H1 (cell line): ENCODE results near the gene CNOT6. TPM values are rescaled to one million over a fixed set of nuclear protein-coding genes. Genes with fewer than 3 reads are reported as not detected.

Experiments used
- CTCF ChIA-PET: fragments of 300-600 bp; sonication (Branson Sonifier 250); formaldehyde crosslinking; loops from one replicate; lab custom pipeline; 2021; ENCODE audit not compliant: partially characterized antibody; lab: Charles Lee
- POLR2A ChIA-PET: fragments of 300-600 bp; sonication (Branson Sonifier 250); formaldehyde crosslinking; loops from one replicate; lab custom pipeline; 2021; ENCODE audit warnings: inconsistent platforms; ENCODE audit not compliant: partially characterized antibody; lab: Charles Lee
- DNase-seq, 2 experiments: peaks; one replicate each; pipeline versions ENCODE4 v3.0.0 to v3.0.0-alpha.2; 2010 to 2022; ENCODE audit warnings: low spot score in 2 of 2, low read depth in 1 of 2, mixed read lengths in 1 of 2
- FAIRE-seq: peaks from 2 replicates; lab custom pipeline; 2011; peaks lifted over from hg19 to GRCh38; lab: Jason Lieb, UNC
- H2AFZ ChIP-seq: 2 replicates; pipeline ENCODE4 v1.8.1; 2012; ENCODE audit warnings: low read length, inconsistent platforms
- H2AK5ac ChIP-seq: 2 replicates; pipeline ENCODE4 v1.6.1; 2013; ENCODE audit warnings: low read depth, low read length
- H2BK120ac ChIP-seq: replicated peaks from 2 replicates; pipeline ENCODE3; 2013; ENCODE audit warnings: low read depth, low read length, inconsistent platforms
- H2BK12ac ChIP-seq: 2 replicates; pipeline ENCODE4 v1.6.1; 2013; ENCODE audit warnings: low read depth, low read length
- H2BK15ac ChIP-seq: 2 replicates; pipeline ENCODE4 v1.6.1; 2013; ENCODE audit warnings: low read length
- H2BK20ac ChIP-seq: 2 replicates; pipeline ENCODE4 v1.6.1; 2013; ENCODE audit warnings: low read length
- H2BK5ac ChIP-seq: 2 replicates; pipeline ENCODE4 v1.6.1; 2013; ENCODE audit warnings: low read depth, low read length
- H3K14ac ChIP-seq: 2 replicates; pipeline ENCODE4 v1.6.1; 2013; ENCODE audit warnings: inconsistent platforms; ENCODE audit not compliant: insufficient read length
- H3K18ac ChIP-seq: 2 replicates; pipeline ENCODE4 v1.6.1; 2013; ENCODE audit warnings: low read length; ENCODE audit errors: extremely low read depth
- H3K23ac ChIP-seq: 2 replicates; pipeline ENCODE4 v1.6.1; 2013; ENCODE audit warnings: inconsistent platforms; ENCODE audit not compliant: insufficient read length
- H3K23me2 ChIP-seq: 2 replicates; pipeline ENCODE4 v1.6.1; 2013; ENCODE audit warnings: low read depth, low read length
- H3K27ac ChIP-seq: 2 replicates; pipeline ENCODE4 v1.6.1; 2011; ENCODE audit warnings: low read depth, low read length, inconsistent platforms
- H3K27me3 ChIP-seq, 4 experiments: replicated peaks in 1 of 4; 1 replicate in 1 of 4; 2 replicates in 3 of 4; pipeline versions ENCODE4 v1.6.1 to v1.8.1; 2011 to 2013; ENCODE audit warnings: low read length in 3 of 4, mild to moderate bottlenecking in 3 of 4, inconsistent platforms in 2 of 4, mixed read lengths in 2 of 4, moderate library complexity in 1 of 4; ENCODE audit not compliant: control insufficient read depth in 3 of 4, insufficient read depth in 3 of 4; ENCODE audit errors: extremely low read depth in 1 of 4
- H3K36me3 ChIP-seq, 4 experiments: 2 replicates each; pipeline versions ENCODE4 v1.6.1 to v1.8.1; 2011 to 2013; ENCODE audit warnings: mild to moderate bottlenecking in 4 of 4, low read length in 3 of 4, moderate library complexity in 2 of 4, control low read depth in 1 of 4, inconsistent platforms in 1 of 4; ENCODE audit not compliant: insufficient read depth in 4 of 4, control insufficient read depth in 2 of 4
- H3K4ac ChIP-seq: replicated peaks from 2 replicates; pipeline ENCODE3; 2013; ENCODE audit warnings: low read length, low read depth, mixed read lengths, inconsistent platforms; ENCODE audit not compliant: insufficient read length
- H3K4me1 ChIP-seq, 4 experiments: replicated peaks in 1 of 4; 1 replicate in 1 of 4; 2 replicates in 3 of 4; pipeline versions ENCODE4 v1.6.1 to v1.8.1; 2011 to 2013; ENCODE audit warnings: low read length in 3 of 4, inconsistent platforms in 2 of 4, mixed read lengths in 1 of 4; ENCODE audit not compliant: insufficient read depth in 4 of 4, control insufficient read depth in 3 of 4
- H3K4me2 ChIP-seq, 2 experiments: 2 replicates each; pipeline versions ENCODE4 v1.6.1 to v1.8.1; 2011 to 2013; ENCODE audit warnings: low read depth in 2 of 2, low read length in 2 of 2, control low read depth in 1 of 2, inconsistent platforms in 1 of 2, mild to moderate bottlenecking in 1 of 2; ENCODE audit not compliant: insufficient read depth in 1 of 2
- H3K4me3 ChIP-seq, 4 experiments: fragments of 200-600, 300-600 bp in 1 of 4; sonication (generic), shearing (Covaris generic), sonication (Bioruptor Twin) in 1 of 4; 2 replicates each; pipeline versions ENCODE4 v1.5.1 to v1.8.1; 2011 to 2016; ENCODE audit warnings: low read length in 4 of 4, low read depth in 3 of 4, control low read depth in 2 of 4, inconsistent platforms in 2 of 4, mild to moderate bottlenecking in 2 of 4, mixed read lengths in 1 of 4, moderate library complexity in 1 of 4; ENCODE audit not compliant: insufficient read depth in 2 of 4; ENCODE audit errors: extremely low read depth in 1 of 4
- H3K56ac ChIP-seq: replicated peaks from 2 replicates; pipeline ENCODE3; 2013; ENCODE audit warnings: low read depth, mild to moderate bottlenecking, mixed read lengths, low read length, inconsistent platforms; ENCODE audit not compliant: insufficient read length
- H3K79me1 ChIP-seq: 2 replicates; pipeline ENCODE4 v1.6.1; 2013; ENCODE audit warnings: low read depth, low read length, control low read depth
- H3K79me2 ChIP-seq, 2 experiments: 2 replicates each; pipeline versions ENCODE4 v1.6.1 to v1.8.1; 2012 to 2013; ENCODE audit warnings: low read length in 2 of 2, mild to moderate bottlenecking in 2 of 2, inconsistent platforms in 1 of 2; ENCODE audit not compliant: insufficient read depth in 2 of 2, control insufficient read depth in 1 of 2
- H3K9ac ChIP-seq, 4 experiments: replicated peaks in 1 of 4; 1 replicate in 1 of 4; 2 replicates in 3 of 4; pipeline versions ENCODE4 v1.6.1 to v1.8.1; 2011 to 2013; ENCODE audit warnings: low read depth in 3 of 4, low read length in 3 of 4, control low read depth in 2 of 4, mild to moderate bottlenecking in 2 of 4, moderate library complexity in 2 of 4, inconsistent platforms in 1 of 4; ENCODE audit errors: extremely low read depth in 1 of 4
- H3K9me3 ChIP-seq, 2 experiments: 2 replicates each; pipeline versions ENCODE4 v1.6.1 to v1.8.1; 2012 to 2013; ENCODE audit warnings: mild to moderate bottlenecking in 2 of 2, moderate library complexity in 2 of 2, control low read depth in 1 of 2, inconsistent platforms in 1 of 2, low read depth in 1 of 2, low read length in 1 of 2, mixed read lengths in 1 of 2; ENCODE audit not compliant: insufficient read depth in 2 of 2
- H4K20me1 ChIP-seq, 2 experiments: replicated peaks in 1 of 2; 2 replicates each; pipeline versions ENCODE3 to v1.8.1; 2011 to 2013; ENCODE audit warnings: inconsistent platforms in 2 of 2, low read length in 2 of 2, mild to moderate bottlenecking in 1 of 2; ENCODE audit not compliant: insufficient read depth in 2 of 2, control insufficient read depth in 1 of 2
- H4K5ac ChIP-seq: 2 replicates; pipeline ENCODE4 v1.6.1; 2013; ENCODE audit warnings: low read length, low read depth, mixed read lengths, inconsistent platforms; ENCODE audit not compliant: insufficient read length
- H4K8ac ChIP-seq: 2 replicates; pipeline ENCODE4 v1.8.0; 2013; ENCODE audit warnings: mild to moderate bottlenecking, moderate library complexity, low read length, inconsistent platforms; ENCODE audit not compliant: insufficient read depth; ENCODE audit errors: extremely low read depth
- H4K91ac ChIP-seq: replicated peaks from 2 replicates; pipeline ENCODE3; 2013; ENCODE audit warnings: low read length, mixed read lengths, inconsistent platforms; ENCODE audit not compliant: insufficient read length
- EZH2 ChIP-seq: fragments of 200-600 bp; sonication (generic); IDR thresholded peaks from 2 replicates; pipeline ENCODE4 v1.7.1; 2012; ENCODE audit warnings: low read depth, mild to moderate bottlenecking, moderate library complexity, low read length, inconsistent platforms; ENCODE audit not compliant: severe bottlenecking
- PHF8 ChIP-seq: fragments of 200-600 bp; sonication (generic); conservative IDR thresholded peaks from 2 replicates; pipeline ENCODE4 v1.7.1; 2012; ENCODE audit warnings: low read depth, mild to moderate bottlenecking, inconsistent platforms, low read length, moderate library complexity
- RBBP5 ChIP-seq: IDR thresholded peaks from 2 replicates; pipeline ENCODE4 v1.7.1; 2012; ENCODE audit warnings: low read depth, mild to moderate bottlenecking, inconsistent platforms, low read length, moderate library complexity, borderline replicate concordance
- SUZ12 ChIP-seq: fragments of 200-600 bp; sonication (generic); IDR thresholded peaks from 2 replicates; pipeline ENCODE4 v1.6.1; 2012; ENCODE audit warnings: mild to moderate bottlenecking, inconsistent platforms, low read length, moderate library complexity, mixed read lengths
- WGBS, 2 experiments: shearing (Covaris generic) in 1 of 2; methylation state at CpG; one replicate each; pipeline versions ENCODE4 v1.1.6 to v1.1.7; 2013 to 2015; ENCODE audit warnings: low lambda C conversion rate in 2 of 2, mixed read lengths in 2 of 2, inconsistent platforms in 1 of 2, low coverage in 1 of 2, missing lambda C conversion rate in 1 of 2; ENCODE audit not compliant: insufficient replicate concordance in 2 of 2, insufficient coverage in 1 of 2, insufficient read length in 1 of 2; ENCODE audit errors: extremely low coverage in 1 of 2, missing lambda C conversion rate in 1 of 2; 5-methylcytosine and 5-hydroxymethylcytosine counted together
- polyA plus RNA-seq, 7 experiments: library from polyadenylated mRNA; depleted of rRNA in 3 of 7; stranded (reverse) in 5 of 7; unstranded in 2 of 7; fragments of >200 nt in 5 of 7; fragments of 200-250 nt in 2 of 7; gene quantifications; 1 replicate in 5 of 7; 2 replicates in 1 of 7; 4 replicates in 1 of 7; pipeline versions ENCODE4 v1.2.1 to v1.2.3, GENCODE V29; 2011 to 2013; ENCODE audit warnings: missing spikeins in 2 of 7, mixed read lengths in 2 of 7
- total RNA-seq: library from RNA; stranded (reverse); fragmentation: NEBNext Ultra II Directional; extraction: Animal tissue kit (Norgen Biotek cat#: 25700); gene quantifications from 2 replicates; pipeline ENCODE4 v1.2.1, GENCODE V29; 2021
- TF ChIP-seq, protein P1 (sequence below), 3 experiments: IDR thresholded peaks; 1 replicate in 2 of 3; 2 replicates in 1 of 3; pipeline versions ENCODE4 v1.5.1 to v1.6.1; 2011; ENCODE audit warnings: low read length in 3 of 3, mild to moderate bottlenecking in 3 of 3, inconsistent platforms in 2 of 3, low read depth in 1 of 3, moderate library complexity in 1 of 3; ENCODE audit not compliant: insufficient read depth in 1 of 3; ENCODE audit errors: control extremely low read depth in 1 of 3
- TF ChIP-seq, protein P2 (sequence below): IDR thresholded peaks from 2 replicates; pipeline ENCODE4 v1.6.1; 2011; ENCODE audit warnings: low read length, improper control_type of control experiment

CNOT6 gene
- total and polyA plus RNA-seq, 2 of the 8 experiments (the other 6 are each of a cell fraction or from before 2014, with no cell fraction given): 10.7 to 45.4 TPM

DNA sequence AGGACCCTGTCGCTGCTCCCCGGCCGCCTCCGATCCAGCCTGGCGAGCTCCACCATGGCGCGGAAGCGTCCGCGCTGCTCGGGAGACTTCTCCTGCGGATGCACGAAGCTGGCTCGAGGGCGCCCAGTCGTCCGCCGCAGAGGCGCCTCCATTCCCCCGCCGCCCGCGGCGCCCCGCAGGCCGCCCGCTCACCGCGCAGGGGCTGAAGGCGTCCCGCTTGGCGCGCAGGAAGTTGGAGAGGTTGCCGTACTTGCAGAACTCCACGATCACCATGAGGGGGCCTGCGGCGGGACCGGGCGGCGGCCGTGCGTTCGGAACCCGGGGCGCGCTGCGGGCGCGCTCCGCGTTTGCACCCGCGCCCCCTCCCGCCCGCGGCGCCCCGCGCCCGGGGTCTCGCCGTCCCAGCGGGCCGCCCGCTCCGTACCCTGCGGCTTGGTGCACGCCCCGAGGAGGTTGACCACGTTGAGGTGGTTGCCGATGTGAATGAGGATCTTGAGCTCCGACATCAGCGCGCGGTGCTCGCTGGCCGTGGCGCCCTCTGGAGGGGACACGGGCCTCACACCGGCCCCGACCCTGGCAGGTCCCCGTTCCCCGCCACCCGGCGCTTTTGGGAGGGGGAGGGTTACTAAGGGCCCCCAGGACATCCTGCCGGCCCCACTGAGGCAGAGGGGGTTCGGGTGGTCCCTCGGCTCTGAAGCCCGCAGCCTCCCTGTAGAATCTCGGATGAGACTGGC, 124.8 kb downstream of the CNOT6 start:
- H3K36me3 ChIP-seq: no peaks in the 10 kb centered on the region
- H3K18ac ChIP-seq: peak overlapping the region; percentile 78
- no peak overlapping the region for H2BK120ac ChIP-seq
- H2BK5ac ChIP-seq: no peak overlapping the region
- WGBS, 2 experiments: 2% methylated on average over 62 of the region's 90 CpGs; no CpG with 5 or more reads in 1 of the 2 experiments
- peak overlapping the region; percentile 87 for H3K4me2 ChIP-seq
- CTCF ChIA-PET: interaction anchor here (0.6 to 4.9 kb wide), 43 partner anchors 9 to 528 kb away, joined by 3 to 52 read pairs (median 4); partner anchors contain the start of gene FLT4
- H3K56ac ChIP-seq: no peak overlapping the region
- peak overlapping the region; percentile 33; the same call in 1 of the 2 replicates for H2AFZ ChIP-seq
- POLR2A ChIA-PET: interaction anchor here (0.6 to 1.6 kb wide), 10 partner anchors 9 to 1014 kb away, joined by 3 to 6 read pairs (median 3); partner anchors contain the start of gene ZFP62
- no peak for FAIRE-seq
- no peak overlapping the region for H2BK20ac ChIP-seq
- peak overlapping the region; percentile 92 for H4K8ac ChIP-seq
- peak overlapping the region; percentile 47 to 74 (median 62) for H3K4me3 ChIP-seq
- peak overlapping the region in 2 of 4 experiments; percentile 52 to 74; a peak in 4 of 7 replicates for H3K9ac ChIP-seq
- H3K14ac ChIP-seq: no peak overlapping the region
- H4K20me1 ChIP-seq: peaks cover 0 to 2% of the 10 kb centered on the region in 2 experiments
- peaks cover 0 to 13% (median 7%) of the 10 kb centered on the region in 4 experiments; a peak in 5 of 7 replicates for H3K27me3 ChIP-seq
- no peaks in the 10 kb centered on the region for H3K79me2 ChIP-seq
- no peak overlapping the region for H2AK5ac ChIP-seq
- H3K79me1 ChIP-seq: no peaks in the 10 kb centered on the region
- H4K91ac ChIP-seq: peak overlapping the region; percentile 61
- peak overlapping the region; percentile 72; the same call in 1 of the 2 replicates for H2BK15ac ChIP-seq
- no peak overlapping the region for H3K27ac ChIP-seq
- H3K4me1 ChIP-seq: peaks cover 0 to 4% (median 1%) of the 10 kb centered on the region in 4 experiments; a peak in 4 of 7 replicates
- DNase-seq: peak; percentile 15 to 85
- H3K23ac ChIP-seq: no peak overlapping the region
- no peaks in the 10 kb centered on the region for H3K9me3 ChIP-seq
- H4K5ac ChIP-seq: no peak overlapping the region
- H2BK12ac ChIP-seq: no peak overlapping the region
- peaks cover 4% of the 10 kb centered on the region; the same call in 1 of the 2 replicates for H3K23me2 ChIP-seq
- no peak overlapping the region for H3K4ac ChIP-seq
- TF ChIP-seq PHF8 (peak; percentile 55), SUZ12 (0 out of 2 replicates have a peak, but pooled peaks have one; percentile 38), RBBP5 (0 out of 2 replicates have a peak, but pooled peaks have one; percentile 22), EZH2 (peak; percentile 54)
- TF ChIP-seq, protein P1, sequence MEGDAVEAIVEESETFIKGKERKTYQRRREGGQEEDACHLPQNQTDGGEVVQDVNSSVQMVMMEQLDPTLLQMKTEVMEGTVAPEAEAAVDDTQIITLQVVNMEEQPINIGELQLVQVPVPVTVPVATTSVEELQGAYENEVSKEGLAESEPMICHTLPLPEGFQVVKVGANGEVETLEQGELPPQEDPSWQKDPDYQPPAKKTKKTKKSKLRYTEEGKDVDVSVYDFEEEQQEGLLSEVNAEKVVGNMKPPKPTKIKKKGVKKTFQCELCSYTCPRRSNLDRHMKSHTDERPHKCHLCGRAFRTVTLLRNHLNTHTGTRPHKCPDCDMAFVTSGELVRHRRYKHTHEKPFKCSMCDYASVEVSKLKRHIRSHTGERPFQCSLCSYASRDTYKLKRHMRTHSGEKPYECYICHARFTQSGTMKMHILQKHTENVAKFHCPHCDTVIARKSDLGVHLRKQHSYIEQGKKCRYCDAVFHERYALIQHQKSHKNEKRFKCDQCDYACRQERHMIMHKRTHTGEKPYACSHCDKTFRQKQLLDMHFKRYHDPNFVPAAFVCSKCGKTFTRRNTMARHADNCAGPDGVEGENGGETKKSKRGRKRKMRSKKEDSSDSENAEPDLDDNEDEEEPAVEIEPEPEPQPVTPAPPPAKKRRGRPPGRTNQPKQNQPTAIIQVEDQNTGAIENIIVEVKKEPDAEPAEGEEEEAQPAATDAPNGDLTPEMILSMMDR (IDR thresholded peaks at IDR 0.05; ENCODE audit: control extremely low read depth in 1 of 3, insufficient read depth in 1 of 3, low read depth in 1 of 3, low read length in 3 of 3): peak in 2 of 3 experiments; percentile 64 to 69; a peak in 3 of 4 replicates
- TF ChIP-seq, protein P2, sequence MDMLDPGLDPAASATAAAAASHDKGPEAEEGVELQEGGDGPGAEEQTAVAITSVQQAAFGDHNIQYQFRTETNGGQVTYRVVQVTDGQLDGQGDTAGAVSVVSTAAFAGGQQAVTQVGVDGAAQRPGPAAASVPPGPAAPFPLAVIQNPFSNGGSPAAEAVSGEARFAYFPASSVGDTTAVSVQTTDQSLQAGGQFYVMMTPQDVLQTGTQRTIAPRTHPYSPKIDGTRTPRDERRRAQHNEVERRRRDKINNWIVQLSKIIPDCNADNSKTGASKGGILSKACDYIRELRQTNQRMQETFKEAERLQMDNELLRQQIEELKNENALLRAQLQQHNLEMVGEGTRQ: no peak
